ENCODE measurements around the gene IL1RAPL2. TPM values are rescaled to one million over a fixed set of nuclear protein-coding genes. Genes with fewer than 3 reads are reported as not detected.

IL1RAPL2 gene
- total RNA-seq, 1 donor, result not detected

DNA sequence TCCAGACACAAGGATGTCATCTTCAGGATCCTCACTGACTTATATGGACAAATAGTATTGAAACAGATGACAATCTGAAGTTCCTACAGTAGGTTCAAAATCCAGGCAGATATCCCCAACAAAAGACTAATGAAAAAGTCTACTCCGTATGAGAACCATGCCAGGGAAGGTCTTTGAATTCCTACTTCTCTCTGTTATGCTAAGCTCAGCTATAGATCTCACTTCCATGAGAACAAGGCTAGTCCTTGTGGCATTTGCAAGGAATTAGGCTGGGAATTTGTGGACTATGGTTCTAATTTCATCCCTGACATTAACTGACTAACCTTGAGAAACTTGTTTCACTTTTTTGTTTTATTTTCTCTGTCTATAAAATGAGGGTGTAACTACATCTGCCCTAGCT, 229.8 kb downstream of the IL1RAPL2 start:
- no peak for DNase-seq (ENCODE audit: insufficient read length, low spot score, missing footprints)
- Histone ChIP-seq H3K4me1 (ENCODE audit: insufficient read depth, low read length) (no peaks in the 10 kb centered on the region), H4K20me1 (ENCODE audit: insufficient read depth, low read length) (no peaks in the 10 kb centered on the region), H2AFZ (ENCODE audit: low read length) (no peak overlapping the region), H3K9me3 (ENCODE audit: low read depth, low read length) (no peaks in the 10 kb centered on the region), H3K27me3 (ENCODE audit: insufficient read depth, low read length) (no peaks in the 10 kb centered on the region), H3K36me3 (ENCODE audit: insufficient read depth, low read length) (no peaks in the 10 kb centered on the region), H3K4me2 (ENCODE audit: insufficient read depth, low read length) (no peak overlapping the region), H3K27ac (ENCODE audit: low read depth, low read length) (no peak overlapping the region), H3K79me2 (ENCODE audit: insufficient read depth, low read length) (no peaks in the 10 kb centered on the region), H3K4me3 (ENCODE audit: insufficient read depth, low read length) (no peak overlapping the region)
- no peak for TF ChIP-seq CTCF (IDR thresholded peaks at IDR 0.05; ENCODE audit: extremely low read depth, low read depth, low read length)

GRCh38 chrX:104803219-104803618, 237.2 kb downstream of the IL1RAPL2 start:
- Histone ChIP-seq H2AFZ (ENCODE audit: low read length) (no peak overlapping the region), H3K4me1 (ENCODE audit: insufficient read depth, low read length) (no peaks in the 10 kb centered on the region), H3K36me3 (ENCODE audit: insufficient read depth, low read length) (no peaks in the 10 kb centered on the region), H3K4me2 (ENCODE audit: insufficient read depth, low read length) (no peak overlapping the region), H3K4me3 (ENCODE audit: insufficient read depth, low read length) (no peak overlapping the region), H3K27ac (ENCODE audit: low read depth, low read length) (no peak overlapping the region), H3K79me2 (ENCODE audit: insufficient read depth, low read length) (no peaks in the 10 kb centered on the region), H4K20me1 (ENCODE audit: insufficient read depth, low read length) (no peaks in the 10 kb centered on the region), H3K27me3 (ENCODE audit: insufficient read depth, low read length) (no peaks in the 10 kb centered on the region), H3K9me3 (ENCODE audit: low read depth, low read length) (no peaks in the 10 kb centered on the region)
- TF ChIP-seq CTCF (IDR thresholded peaks at IDR 0.05; ENCODE audit: extremely low read depth, low read depth, low read length), result no peak
- no peak for DNase-seq (ENCODE audit: insufficient read length, low spot score, missing footprints)

DNA sequence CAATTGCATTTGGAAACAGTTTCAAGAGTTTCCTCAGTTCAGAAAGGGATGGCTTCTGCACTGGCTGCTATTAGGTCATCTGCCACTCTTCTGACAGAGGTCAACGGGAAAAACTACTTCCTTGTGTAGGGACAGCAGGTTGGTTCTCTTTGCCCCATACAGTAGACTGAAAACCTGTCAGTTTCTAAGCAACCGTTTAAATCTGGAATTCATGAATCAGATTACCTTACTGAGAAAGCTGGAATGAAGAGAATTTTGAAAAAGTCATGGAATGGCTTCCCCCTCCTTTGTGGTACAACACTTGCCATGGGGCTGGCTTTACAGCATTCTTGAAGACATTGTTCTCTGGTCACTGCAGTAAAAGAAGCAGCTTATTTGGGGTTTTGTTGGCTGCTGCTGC, 240.3 kb downstream of the IL1RAPL2 start:
- Histone ChIP-seq H3K27me3 (ENCODE audit: insufficient read depth, low read length) (no peaks in the 10 kb centered on the region), H4K20me1 (ENCODE audit: insufficient read depth, low read length) (no peaks in the 10 kb centered on the region)

DNA sequence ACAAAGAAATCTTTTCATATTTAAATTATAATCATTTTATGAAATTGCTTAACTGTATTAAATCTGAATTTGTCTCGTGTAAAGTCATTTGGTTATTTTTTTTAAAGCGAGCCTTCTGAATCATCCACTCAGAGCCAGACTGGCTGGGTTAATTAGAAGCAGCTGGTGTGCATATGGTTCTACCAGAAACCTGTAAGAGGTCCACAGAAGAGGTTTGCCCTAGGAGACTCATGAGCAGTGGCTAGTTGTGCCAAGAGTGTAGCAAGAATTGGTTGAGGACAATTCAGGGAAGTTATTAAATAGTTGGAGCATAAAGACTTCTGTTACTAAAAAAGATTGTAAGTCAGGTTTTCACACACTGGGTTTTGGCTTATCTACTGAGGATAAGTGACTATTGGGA, 267.4 kb downstream of the IL1RAPL2 start:
- no peak for TF ChIP-seq CTCF (IDR thresholded peaks at IDR 0.05; ENCODE audit: extremely low read depth, low read depth, low read length)
- H3K27me3 ChIP-seq (ENCODE audit: insufficient read depth, low read length), result no peaks in the 10 kb centered on the region
- no peak overlapping the region for H3K4me3 ChIP-seq (ENCODE audit: insufficient read depth, low read length)
- no peaks in the 10 kb centered on the region for H3K4me1 ChIP-seq (ENCODE audit: insufficient read depth, low read length)
- peak; percentile 32 for DNase-seq (ENCODE audit: insufficient read length, low spot score, missing footprints)
- H3K4me2 ChIP-seq (ENCODE audit: insufficient read depth, low read length), result no peak overlapping the region
- H3K79me2 ChIP-seq (ENCODE audit: insufficient read depth, low read length), result no peaks in the 10 kb centered on the region
- no peak overlapping the region for H2AFZ ChIP-seq (ENCODE audit: low read length)
- no peaks in the 10 kb centered on the region for H3K36me3 ChIP-seq (ENCODE audit: insufficient read depth, low read length)
- no peaks in the 10 kb centered on the region for H4K20me1 ChIP-seq (ENCODE audit: insufficient read depth, low read length)
- no peak overlapping the region for H3K27ac ChIP-seq (ENCODE audit: low read depth, low read length)
- no peaks in the 10 kb centered on the region for H3K9me3 ChIP-seq (ENCODE audit: low read depth, low read length)

More for the DNA sequence above, 240.3 kb downstream of the IL1RAPL2 start:
- Histone ChIP-seq H3K9me3 (ENCODE audit: low read depth, low read length) (no peaks in the 10 kb centered on the region), H2AFZ (ENCODE audit: low read length) (no peak overlapping the region), H3K4me2 (ENCODE audit: insufficient read depth, low read length) (no peak overlapping the region), H3K4me1 (ENCODE audit: insufficient read depth, low read length) (no peaks in the 10 kb centered on the region), H3K4me3 (ENCODE audit: insufficient read depth, low read length) (no peak overlapping the region), H3K27ac (ENCODE audit: low read depth, low read length) (no peak overlapping the region), H3K79me2 (ENCODE audit: insufficient read depth, low read length) (no peaks in the 10 kb centered on the region), H3K36me3 (ENCODE audit: insufficient read depth, low read length) (no peaks in the 10 kb centered on the region)
- no peak for TF ChIP-seq CTCF (IDR thresholded peaks at IDR 0.05; ENCODE audit: extremely low read depth, low read depth, low read length)
- no peak for DNase-seq (ENCODE audit: insufficient read length, low spot score, missing footprints)
